ENCODE data around the gene CADM2.
"Not testable (repeated sequence)": the region's sequence is repeated elsewhere in the genome, so short reads cannot be mapped to it uniquely, and the experiment has no call there.

CADM2 gene

GRCh38 chr3:85507052-85507451 lies 548.3 kb downstream of the CADM2 start:
- DNase-seq (ENCODE audit: insufficient read length, low spot score); FAIRE-seq: not testable (repeated sequence)

- FAIRE-seq: no peak
- TF ChIP-seq, protein P1, sequence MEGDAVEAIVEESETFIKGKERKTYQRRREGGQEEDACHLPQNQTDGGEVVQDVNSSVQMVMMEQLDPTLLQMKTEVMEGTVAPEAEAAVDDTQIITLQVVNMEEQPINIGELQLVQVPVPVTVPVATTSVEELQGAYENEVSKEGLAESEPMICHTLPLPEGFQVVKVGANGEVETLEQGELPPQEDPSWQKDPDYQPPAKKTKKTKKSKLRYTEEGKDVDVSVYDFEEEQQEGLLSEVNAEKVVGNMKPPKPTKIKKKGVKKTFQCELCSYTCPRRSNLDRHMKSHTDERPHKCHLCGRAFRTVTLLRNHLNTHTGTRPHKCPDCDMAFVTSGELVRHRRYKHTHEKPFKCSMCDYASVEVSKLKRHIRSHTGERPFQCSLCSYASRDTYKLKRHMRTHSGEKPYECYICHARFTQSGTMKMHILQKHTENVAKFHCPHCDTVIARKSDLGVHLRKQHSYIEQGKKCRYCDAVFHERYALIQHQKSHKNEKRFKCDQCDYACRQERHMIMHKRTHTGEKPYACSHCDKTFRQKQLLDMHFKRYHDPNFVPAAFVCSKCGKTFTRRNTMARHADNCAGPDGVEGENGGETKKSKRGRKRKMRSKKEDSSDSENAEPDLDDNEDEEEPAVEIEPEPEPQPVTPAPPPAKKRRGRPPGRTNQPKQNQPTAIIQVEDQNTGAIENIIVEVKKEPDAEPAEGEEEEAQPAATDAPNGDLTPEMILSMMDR (IDR thresholded peaks at IDR 0.05; ENCODE audit: insufficient read depth, missing control alignments): no peak
Observed at GRCh38 chr3:85508659-85509058, 549.9 kb downstream of the CADM2 start.

DNA sequence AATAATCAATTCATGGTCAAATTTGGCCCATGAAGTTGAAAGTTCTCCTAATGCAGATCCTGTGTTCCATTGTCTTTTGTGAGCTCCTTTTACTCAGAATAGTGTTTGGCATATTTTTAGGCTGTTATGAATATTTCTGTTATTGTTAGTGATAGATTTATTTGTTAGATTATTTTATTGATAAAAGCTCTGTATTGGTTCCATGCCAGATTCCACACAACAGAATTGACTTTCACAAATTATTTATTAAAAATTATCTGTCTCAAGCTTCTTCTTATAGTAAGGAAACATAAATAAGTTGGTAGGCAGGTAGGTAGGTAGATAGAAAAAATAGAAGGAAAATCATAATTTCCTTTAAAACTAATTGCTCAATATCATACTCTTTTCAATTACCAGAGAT lies 557.4 kb downstream of the CADM2 start:
- DNase-seq (ENCODE audit: insufficient read length, low spot score) (no peak), FAIRE-seq (no peak)
- TF ChIP-seq, protein P1 (IDR thresholded peaks at IDR 0.05; ENCODE audit: insufficient read depth, missing control alignments): no peak

More at GRCh38 chr3:85508659-85509058, 549.9 kb downstream of the CADM2 start:
- DNase-seq (ENCODE audit: insufficient read length, low spot score): no peak

- no peak for DNase-seq (ENCODE audit: insufficient read length, low spot score)
- no peak for FAIRE-seq
- TF ChIP-seq, protein P1 (IDR thresholded peaks at IDR 0.05; ENCODE audit: insufficient read depth, missing control alignments): no peak
Observed at GRCh38 chr3:85524104-85524503, 565.3 kb downstream of the CADM2 start.

- DNase-seq (ENCODE audit: insufficient read length, low spot score) (no peak), FAIRE-seq (no peak)
- TF ChIP-seq, protein P1 (IDR thresholded peaks at IDR 0.05; ENCODE audit: insufficient read depth, missing control alignments): no peak
Observed at GRCh38 chr3:85525264-85525663, 566.5 kb downstream of the CADM2 start.

- TF ChIP-seq, protein P1 (IDR thresholded peaks at IDR 0.05; ENCODE audit: insufficient read depth, missing control alignments): no peak
- DNase-seq (ENCODE audit: insufficient read length, low spot score): no peak
- no peak for FAIRE-seq
Observed at GRCh38 chr3:85533586-85533985, 574.8 kb downstream of the CADM2 start.

- DNase-seq (ENCODE audit: insufficient read length, low spot score) (no peak), FAIRE-seq (no peak)
- TF ChIP-seq, protein P1 (IDR thresholded peaks at IDR 0.05; ENCODE audit: insufficient read depth, missing control alignments): no peak
Observed at GRCh38 chr3:85535517-85535916, 576.7 kb downstream of the CADM2 start.

- no peak for DNase-seq (ENCODE audit: insufficient read length, low spot score)
- TF ChIP-seq, protein P1 (IDR thresholded peaks at IDR 0.05; ENCODE audit: insufficient read depth, missing control alignments): no peak
- no peak for FAIRE-seq
Observed at GRCh38 chr3:85539232-85539631, 580.4 kb downstream of the CADM2 start.
